Body of pancreas (tissue), 4 donors: ENCODE results near the gene UMODL1.

Experiments used
- CTCF ChIP-seq, 7 experiments: fragments of 450-650 bp in 4 of 7; fragments of 200-600 bp in 3 of 7; sonication (generic) in 3 of 7; IDR thresholded peaks; one replicate each; pipeline ENCODE4 v1.5.1; 2016 to 2019; ENCODE audit warnings: antibody characterized with exemption in 7 of 7
- POLR2A ChIP-seq, 3 donors: fragments of 450-650 bp; IDR thresholded peaks; one replicate each; pipeline ENCODE4 v1.6.1; 2016; ENCODE audit warnings: antibody characterized with exemption in 3 of 3, mild to moderate bottlenecking in 2 of 3

GRCh38 chr21:42082501-42083360, 11.6 kb downstream of the UMODL1 start:
- TF ChIP-seq CTCF (IDR thresholded peaks at IDR 0.05) (no peak), POLR2A (IDR thresholded peaks at IDR 0.05) (no peak)
